ENCODE measurements around the gene CLEC2D. TPM values are rescaled to one million over a fixed set of nuclear protein-coding genes. Genes with fewer than 3 reads are reported as not detected.

Gene CLEC2D, protein sequence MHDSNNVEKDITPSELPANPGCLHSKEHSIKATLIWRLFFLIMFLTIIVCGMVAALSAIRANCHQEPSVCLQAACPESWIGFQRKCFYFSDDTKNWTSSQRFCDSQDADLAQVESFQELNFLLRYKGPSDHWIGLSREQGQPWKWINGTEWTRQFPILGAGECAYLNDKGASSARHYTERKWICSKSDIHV
- 10.3 and 18.7 TPM in 2 replicates for total RNA-seq (ENCODE audit: low replicate concordance)

DNA sequence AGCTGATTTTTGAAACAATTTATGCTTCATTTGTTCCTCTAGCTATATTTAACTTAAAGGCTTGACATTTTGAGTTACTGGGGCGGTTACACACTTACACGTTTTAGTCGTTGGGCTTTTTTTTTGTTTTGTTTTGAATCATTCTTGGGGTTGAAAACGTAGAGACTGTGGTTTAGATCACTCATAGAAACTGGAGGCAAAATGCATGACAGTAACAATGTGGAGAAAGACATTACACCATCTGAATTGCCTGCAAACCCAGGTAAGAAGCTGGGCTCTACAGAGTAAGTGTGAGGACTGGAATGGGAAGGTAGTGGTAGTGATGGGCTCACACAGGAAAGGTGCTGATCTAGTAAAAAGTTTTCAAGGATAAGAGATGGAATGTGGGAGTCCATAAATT lies at the start of gene CLEC2D:
CLEC2D (plus strand) TSS at position 180 of the 400 bp plus-strand sequence; CDS start at position 202, 22 bp downstream.
- Histone ChIP-seq H3K4me2 (no peak within 1 kb of the TSS), H3K36me3 (no peaks in the 10 kb centered on the region), H3F3A (ENCODE audit: low read depth) (no peaks in the 10 kb centered on the region), H3K4me1 (no peaks in the 10 kb centered on the region), H3K4me3 (no peak within 1 kb of the TSS), H3K27me3 (no peaks in the 10 kb centered on the region), H3K9me3 (ENCODE audit: low read depth) (no peaks in the 10 kb centered on the region), H3K9ac (no peak within 1 kb of the TSS), H3K79me2 (ENCODE audit: low read depth) (no peaks in the 10 kb centered on the region), H3K27ac (no peak within 1 kb of the TSS), H2AFZ (replicated peaks) (no peak within 1 kb of the TSS), H4K20me1 (ENCODE audit: low read depth) (no peaks in the 10 kb centered on the region)
- H3K36me3 Mint-ChIP-seq = peaks cover 21% of the 10 kb centered on the region
- no peak within 1 kb of the TSS for H3K4me3 Mint-ChIP-seq
- no peak within 1 kb of the TSS for H3K27ac Mint-ChIP-seq
- DNase-seq (ENCODE audit: low spot score) = no peak
- H3K27me3 Mint-ChIP-seq (ENCODE audit: insufficient read depth, low read depth) = no peaks in the 10 kb centered on the region
- no peaks in the 10 kb centered on the region for H3K9me3 Mint-ChIP-seq
- no peaks in the 10 kb centered on the region for H3K4me1 Mint-ChIP-seq
- TF ChIP-seq, protein P1, sequence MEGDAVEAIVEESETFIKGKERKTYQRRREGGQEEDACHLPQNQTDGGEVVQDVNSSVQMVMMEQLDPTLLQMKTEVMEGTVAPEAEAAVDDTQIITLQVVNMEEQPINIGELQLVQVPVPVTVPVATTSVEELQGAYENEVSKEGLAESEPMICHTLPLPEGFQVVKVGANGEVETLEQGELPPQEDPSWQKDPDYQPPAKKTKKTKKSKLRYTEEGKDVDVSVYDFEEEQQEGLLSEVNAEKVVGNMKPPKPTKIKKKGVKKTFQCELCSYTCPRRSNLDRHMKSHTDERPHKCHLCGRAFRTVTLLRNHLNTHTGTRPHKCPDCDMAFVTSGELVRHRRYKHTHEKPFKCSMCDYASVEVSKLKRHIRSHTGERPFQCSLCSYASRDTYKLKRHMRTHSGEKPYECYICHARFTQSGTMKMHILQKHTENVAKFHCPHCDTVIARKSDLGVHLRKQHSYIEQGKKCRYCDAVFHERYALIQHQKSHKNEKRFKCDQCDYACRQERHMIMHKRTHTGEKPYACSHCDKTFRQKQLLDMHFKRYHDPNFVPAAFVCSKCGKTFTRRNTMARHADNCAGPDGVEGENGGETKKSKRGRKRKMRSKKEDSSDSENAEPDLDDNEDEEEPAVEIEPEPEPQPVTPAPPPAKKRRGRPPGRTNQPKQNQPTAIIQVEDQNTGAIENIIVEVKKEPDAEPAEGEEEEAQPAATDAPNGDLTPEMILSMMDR (IDR thresholded peaks at IDR 0.05) = no peak
- TF ChIP-seq EZH2 (IDR thresholded peaks at IDR 0.05) (no peak), EZH2phosphoT487 (IDR thresholded peaks at IDR 0.05) (no peak)

DNA sequence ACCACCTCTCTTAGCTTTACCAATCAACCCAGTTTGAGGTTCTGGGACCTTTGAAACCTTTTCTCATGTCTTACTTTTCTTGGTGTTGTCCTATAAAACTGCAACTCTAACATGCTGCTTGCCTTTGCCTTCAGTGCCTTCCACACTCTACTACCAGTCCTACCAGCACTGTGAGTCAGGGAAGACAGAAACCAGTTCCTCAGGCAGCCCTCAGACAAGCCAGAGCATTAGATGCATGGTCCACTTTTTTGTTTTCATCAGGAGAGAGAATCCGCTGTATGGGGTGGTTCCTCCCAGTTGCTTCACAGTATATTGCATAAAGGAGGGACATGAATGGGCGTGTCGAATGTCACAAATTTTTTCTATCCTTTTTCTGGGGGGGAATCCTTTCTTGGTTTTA lies 44.5 kb upstream of the CLEC2D start:
- H3K36me3 Mint-ChIP-seq = no peaks in the 10 kb centered on the region
- H3K4me2 ChIP-seq = no peak overlapping the region
- H3K9ac ChIP-seq = no peak overlapping the region
- no peak overlapping the region for H3K27ac Mint-ChIP-seq
- no peaks in the 10 kb centered on the region for H3K36me3 ChIP-seq
- H3K27ac ChIP-seq = no peak overlapping the region
- H3K9me3 ChIP-seq (ENCODE audit: low read depth) = no peaks in the 10 kb centered on the region
- no peaks in the 10 kb centered on the region for H3K79me2 ChIP-seq (ENCODE audit: low read depth)
- no peaks in the 10 kb centered on the region for H3F3A ChIP-seq (ENCODE audit: low read depth)
- no peaks in the 10 kb centered on the region for H3K27me3 ChIP-seq
- no peak for DNase-seq (ENCODE audit: low spot score)
- no peaks in the 10 kb centered on the region for H3K4me1 ChIP-seq
- no peaks in the 10 kb centered on the region for H4K20me1 ChIP-seq (ENCODE audit: low read depth)
- H2AFZ ChIP-seq (replicated peaks) = no peak overlapping the region
- no peak overlapping the region for H3K4me3 ChIP-seq
- TF ChIP-seq, protein P1 (IDR thresholded peaks at IDR 0.05) = no peak
- TF ChIP-seq EZH2 (IDR thresholded peaks at IDR 0.05) (no peak), EZH2phosphoT487 (IDR thresholded peaks at IDR 0.05) (no peak)
- no peaks in the 10 kb centered on the region for H3K4me1 Mint-ChIP-seq
- no peak overlapping the region for H3K4me3 Mint-ChIP-seq
- no peaks in the 10 kb centered on the region for H3K27me3 Mint-ChIP-seq (ENCODE audit: insufficient read depth, low read depth)
- no peaks in the 10 kb centered on the region for H3K9me3 Mint-ChIP-seq

DNA sequence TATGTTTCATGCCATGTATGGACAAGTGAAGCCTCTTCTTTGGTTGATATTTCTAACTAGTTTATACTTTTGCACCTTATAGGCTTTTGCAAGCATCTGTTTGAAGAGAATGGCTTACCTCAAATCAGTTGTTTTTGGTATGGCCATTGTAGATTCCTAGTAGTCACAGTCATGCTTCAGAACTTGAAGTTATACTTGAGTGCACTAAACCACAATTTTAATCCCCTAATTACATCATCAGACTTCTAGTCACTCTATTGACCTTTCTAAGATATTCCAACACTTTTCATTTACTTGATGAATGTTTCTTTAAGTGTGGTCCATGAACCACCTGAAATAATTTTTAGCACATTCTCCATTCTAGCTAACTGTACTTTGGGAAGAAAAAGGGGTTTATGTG lies 43.2 kb upstream of the CLEC2D start:
- H3K4me3 ChIP-seq = no peak overlapping the region
- H3K36me3 ChIP-seq = no peaks in the 10 kb centered on the region
- Mint-ChIP-seq H3K4me3 (no peak overlapping the region), H3K36me3 (no peaks in the 10 kb centered on the region), H3K27ac (no peak overlapping the region), H3K4me1 (no peaks in the 10 kb centered on the region), H3K27me3 (ENCODE audit: insufficient read depth, low read depth) (no peaks in the 10 kb centered on the region), H3K9me3 (no peaks in the 10 kb centered on the region)
- no peak overlapping the region for H3K4me2 ChIP-seq
- H3K27ac ChIP-seq = no peak overlapping the region
- no peaks in the 10 kb centered on the region for H3F3A ChIP-seq (ENCODE audit: low read depth)
- H3K4me1 ChIP-seq = no peaks in the 10 kb centered on the region
- TF ChIP-seq, protein P1 (IDR thresholded peaks at IDR 0.05) = no peak
- TF ChIP-seq EZH2phosphoT487 (IDR thresholded peaks at IDR 0.05) (no peak), EZH2 (IDR thresholded peaks at IDR 0.05) (no peak)
- H3K27me3 ChIP-seq = no peaks in the 10 kb centered on the region
- no peak overlapping the region for H3K9ac ChIP-seq
- no peak overlapping the region for H2AFZ ChIP-seq (replicated peaks)
- DNase-seq (ENCODE audit: low spot score) = no peak
- H3K79me2 ChIP-seq (ENCODE audit: low read depth) = no peaks in the 10 kb centered on the region
- no peaks in the 10 kb centered on the region for H3K9me3 ChIP-seq (ENCODE audit: low read depth)
- H4K20me1 ChIP-seq (ENCODE audit: low read depth) = no peaks in the 10 kb centered on the region

Data from neural progenitor cell (in vitro differentiated cells).